WERI-Rb-1 (cell line): ENCODE measurements around the gene DCHS2.

ENCODE experiments used
- DNase-seq: peaks from one replicate; pipeline ENCODE4 v3.0.0-alpha.2; 2020
- H3K27ac ChIP-seq: fragments of 250-450 bp; sonication (Bioruptor Pico); 2 replicates; pipeline ENCODE4 v1.5.1; 2020; ENCODE audit warnings: mild to moderate bottlenecking, moderate library complexity
- H3K27me3 ChIP-seq: fragments of 250-450 bp; sonication (Bioruptor Pico); 2 replicates; pipeline ENCODE4 v1.5.1; 2021; ENCODE audit warnings: mild to moderate bottlenecking, low read depth, moderate library complexity; ENCODE audit not compliant: insufficient read depth, severe bottlenecking
- H3K36me3 ChIP-seq: fragments of 250-450 bp; sonication (Bioruptor Pico); 2 replicates; pipeline ENCODE4 v1.5.1; 2020; ENCODE audit warnings: mild to moderate bottlenecking, moderate library complexity
- H3K4me3 ChIP-seq: 2 replicates; pipeline ENCODE4 v1.5.1; 2011; ENCODE audit warnings: low read depth, mild to moderate bottlenecking, control low read depth, low read length
- H3K9me3 ChIP-seq: fragments of 250-450 bp; sonication (Bioruptor Pico); 2 replicates; pipeline ENCODE4 v1.5.1; 2021; ENCODE audit warnings: mild to moderate bottlenecking, moderate library complexity; ENCODE audit not compliant: severe bottlenecking
- TF ChIP-seq, protein P1 (sequence below): IDR thresholded peaks from 2 replicates; pipeline ENCODE4 v1.5.1; 2011; ENCODE audit warnings: low read depth, mild to moderate bottlenecking, control low read depth, inconsistent platforms, low read length

The DCHS2 gene

GRCh38 chr4:154406018-154406795 is 85.4 kb downstream of the DCHS2 start:
- peaks cover 3% of the 10 kb centered on the region for H3K27me3 ChIP-seq
- H3K27ac ChIP-seq, result no peak overlapping the region
- TF ChIP-seq, protein P1, sequence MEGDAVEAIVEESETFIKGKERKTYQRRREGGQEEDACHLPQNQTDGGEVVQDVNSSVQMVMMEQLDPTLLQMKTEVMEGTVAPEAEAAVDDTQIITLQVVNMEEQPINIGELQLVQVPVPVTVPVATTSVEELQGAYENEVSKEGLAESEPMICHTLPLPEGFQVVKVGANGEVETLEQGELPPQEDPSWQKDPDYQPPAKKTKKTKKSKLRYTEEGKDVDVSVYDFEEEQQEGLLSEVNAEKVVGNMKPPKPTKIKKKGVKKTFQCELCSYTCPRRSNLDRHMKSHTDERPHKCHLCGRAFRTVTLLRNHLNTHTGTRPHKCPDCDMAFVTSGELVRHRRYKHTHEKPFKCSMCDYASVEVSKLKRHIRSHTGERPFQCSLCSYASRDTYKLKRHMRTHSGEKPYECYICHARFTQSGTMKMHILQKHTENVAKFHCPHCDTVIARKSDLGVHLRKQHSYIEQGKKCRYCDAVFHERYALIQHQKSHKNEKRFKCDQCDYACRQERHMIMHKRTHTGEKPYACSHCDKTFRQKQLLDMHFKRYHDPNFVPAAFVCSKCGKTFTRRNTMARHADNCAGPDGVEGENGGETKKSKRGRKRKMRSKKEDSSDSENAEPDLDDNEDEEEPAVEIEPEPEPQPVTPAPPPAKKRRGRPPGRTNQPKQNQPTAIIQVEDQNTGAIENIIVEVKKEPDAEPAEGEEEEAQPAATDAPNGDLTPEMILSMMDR, result no peak
- DNase-seq, result no peak
- no peaks in the 10 kb centered on the region for H3K36me3 ChIP-seq
- H3K4me3 ChIP-seq, result no peak overlapping the region
- H3K9me3 ChIP-seq, result no peaks in the 10 kb centered on the region

DNA sequence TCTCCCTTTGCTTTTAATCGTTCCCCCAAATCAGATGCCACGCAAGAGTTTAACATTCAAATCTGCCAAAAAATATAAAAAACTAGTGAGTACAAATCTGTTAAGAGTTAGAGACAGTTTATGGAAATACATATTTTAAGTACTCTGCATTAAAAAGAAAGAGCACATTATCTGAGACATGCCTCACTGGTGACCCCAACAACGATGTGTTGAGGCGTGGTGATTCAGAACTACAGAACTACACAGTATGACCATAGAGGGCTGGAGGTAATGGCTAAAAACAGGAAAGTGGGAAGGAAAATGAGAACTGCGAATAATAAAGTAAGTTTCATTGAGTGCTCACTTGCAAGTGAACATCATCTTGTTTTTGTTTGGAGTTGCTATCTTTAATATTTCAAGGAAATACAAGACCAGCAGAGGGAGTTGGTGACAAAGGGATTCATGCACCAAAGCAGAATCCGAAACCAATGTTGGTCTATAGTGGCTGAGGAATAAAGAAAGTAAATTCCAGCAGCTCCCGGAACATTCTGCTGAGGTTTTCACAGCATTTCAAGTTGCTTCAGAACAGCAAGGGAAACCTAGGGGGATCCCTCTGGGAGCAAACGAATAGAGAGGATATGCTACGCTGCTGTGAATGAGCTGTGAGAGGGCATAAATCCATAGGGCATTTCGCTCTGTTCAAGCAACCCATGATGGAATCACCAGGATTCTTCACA is 92.2 kb downstream of the DCHS2 start:
- no peaks in the 10 kb centered on the region for H3K9me3 ChIP-seq
- no peak overlapping the region for H3K4me3 ChIP-seq
- TF ChIP-seq, protein P1, result no peak
- no peaks in the 10 kb centered on the region for H3K36me3 ChIP-seq
- no peak overlapping the region for H3K27ac ChIP-seq
- peaks cover 14% of the 10 kb centered on the region for H3K27me3 ChIP-seq
- DNase-seq, result no peak

DNA sequence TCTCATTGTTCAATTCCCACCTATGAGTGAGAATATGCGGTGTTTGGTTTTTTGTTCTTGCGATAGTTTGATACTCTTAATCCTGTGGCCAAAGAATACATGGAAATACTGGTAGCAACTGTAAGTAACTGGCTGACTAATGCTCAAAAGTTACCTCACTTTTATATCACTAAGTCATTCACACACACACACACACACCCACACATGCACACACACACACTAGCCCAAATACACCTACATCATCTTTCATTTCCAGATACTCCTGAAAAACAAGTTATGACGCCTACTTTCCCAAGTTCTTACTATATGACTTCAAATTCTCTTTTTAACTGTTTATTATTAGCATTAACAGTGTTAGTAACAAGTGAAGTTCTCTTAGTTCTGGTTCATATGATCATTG is 101.3 kb downstream of the DCHS2 start:
- H3K9me3 ChIP-seq, result no peaks in the 10 kb centered on the region

GRCh38 chr4:154389148-154389547 is 102.5 kb downstream of the DCHS2 start:
- Histone ChIP-seq H3K27me3 (peaks cover 3% of the 10 kb centered on the region), H3K4me3 (no peak overlapping the region), H3K9me3 (no peaks in the 10 kb centered on the region), H3K27ac (no peak overlapping the region), H3K36me3 (no peaks in the 10 kb centered on the region)
- DNase-seq, result no peak
- TF ChIP-seq, protein P1, result no peak

More for the DNA sequence above, 101.3 kb downstream of the DCHS2 start:
- DNase-seq, result no peak
- TF ChIP-seq, protein P1, result no peak
- H3K27me3 ChIP-seq, result peaks cover 3% of the 10 kb centered on the region
- no peak overlapping the region for H3K27ac ChIP-seq
- no peak overlapping the region for H3K4me3 ChIP-seq
- H3K36me3 ChIP-seq, result no peaks in the 10 kb centered on the region

DNA sequence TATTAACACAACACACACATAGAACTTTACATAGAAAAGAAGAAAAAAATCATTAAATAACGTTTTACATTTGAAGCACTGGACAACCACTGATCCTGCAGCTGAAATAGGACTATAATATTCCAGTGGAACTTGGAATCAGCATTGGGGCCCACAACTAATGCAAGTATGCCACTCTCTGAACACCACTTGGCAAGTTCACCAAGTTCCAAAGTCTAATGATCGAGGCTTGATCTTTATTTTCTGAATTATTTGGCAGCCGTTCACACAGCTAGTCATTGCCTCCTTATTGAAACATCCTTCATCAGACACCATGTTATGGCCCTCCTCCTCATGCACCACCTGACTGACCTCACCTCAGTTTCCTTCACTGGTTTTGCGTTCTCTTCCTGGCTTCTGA is 107.6 kb downstream of the DCHS2 start:
- Histone ChIP-seq H3K4me3 (no peak overlapping the region), H3K27me3 (no peaks in the 10 kb centered on the region), H3K27ac (no peak overlapping the region), H3K36me3 (no peaks in the 10 kb centered on the region), H3K9me3 (no peaks in the 10 kb centered on the region)
- no peak for DNase-seq
- TF ChIP-seq, protein P1, result no peak
